ENCODE measurements around the gene BSDC1. TPM values are rescaled to one million over a fixed set of nuclear protein-coding genes. Genes with fewer than 3 reads are reported as not detected.

The BSDC1 gene
- total and polyA plus RNA-seq, 2 of the 13 experiments (the other 11 are each of a cell fraction or from before 2014, with no cell fraction given): 40.3 to 64.2 TPM

DNA sequence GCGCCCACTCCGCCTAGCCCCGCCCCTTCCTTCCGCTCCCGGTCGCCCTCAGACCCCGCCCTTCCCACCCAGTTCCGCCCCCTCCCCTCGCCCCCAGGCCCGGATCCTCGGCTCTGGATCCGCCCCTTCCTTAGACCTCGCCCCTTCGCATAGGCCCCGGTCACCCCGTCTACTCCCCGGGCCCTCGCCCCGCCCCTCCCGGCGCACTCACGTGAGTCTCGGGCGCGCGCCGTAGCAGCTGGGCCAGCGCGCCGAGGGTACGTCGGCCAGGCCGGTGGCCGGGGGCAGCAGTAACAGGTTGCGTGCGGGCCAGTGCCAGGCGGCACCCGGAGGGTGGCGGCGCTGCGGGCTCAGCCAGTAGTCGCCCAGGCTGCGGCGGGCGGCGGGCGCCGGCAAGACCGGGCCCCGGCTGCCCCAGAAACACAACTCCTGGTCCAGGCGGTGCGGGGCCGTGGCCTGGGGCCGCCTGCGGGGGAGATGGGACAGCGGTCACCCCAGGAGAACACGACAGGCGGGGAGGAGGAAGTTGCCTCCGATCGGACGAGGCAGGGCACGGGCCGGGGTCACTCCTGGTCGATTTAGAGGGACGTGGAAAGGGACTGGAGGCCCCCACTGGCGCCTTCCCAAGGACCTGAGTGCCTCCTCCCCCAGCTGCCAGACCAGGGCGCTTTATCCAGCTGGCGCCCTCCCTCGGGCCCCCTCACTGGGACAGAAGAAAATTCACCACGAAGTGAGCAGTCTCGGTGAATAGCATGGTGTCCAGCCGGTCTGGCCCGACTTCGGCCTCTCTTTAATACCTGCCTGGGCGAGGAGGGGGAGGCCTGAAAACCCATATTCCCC is 42.6 kb downstream of the BSDC1 start (continued):
- TF ChIP-seq NR1H2 (CRISPR knock-in tag; IDR thresholded peaks at IDR 0.05; ENCODE audit: borderline replicate concordance, low read depth): no peak
- TF ChIP-seq ZNF484 (CRISPR knock-in tag; IDR thresholded peaks at IDR 0.05; ENCODE audit: borderline replicate concordance, low read depth): no peak
- TF ChIP-seq ZNF598 (CRISPR knock-in tag; IDR thresholded peaks at IDR 0.05; ENCODE audit: borderline replicate concordance): no peak
- no peak for TF ChIP-seq FOXP4 (CRISPR knock-in tag; IDR thresholded peaks at IDR 0.05)
- no peak for TF ChIP-seq HDAC6 (IDR thresholded peaks at IDR 0.05; ENCODE audit: low read depth, low read length)
- TF ChIP-seq POLR2AphosphoS5 (IDR thresholded peaks at IDR 0.05; ENCODE audit: low read depth, low read length): peak; percentile 72
- TF ChIP-seq GZF1 (CRISPR knock-in tag; IDR thresholded peaks at IDR 0.05): no peak
- no peak for TF ChIP-seq IRF1 (CRISPR knock-in tag; IDR thresholded peaks at IDR 0.05; ENCODE audit: low read depth)
- TF ChIP-seq HNRNPK (IDR thresholded peaks at IDR 0.05; ENCODE audit: low read depth, low read length, poor library complexity, severe bottlenecking): peak; percentile 83
- no peak for TF ChIP-seq HOXA9 (CRISPR knock-in tag; IDR thresholded peaks at IDR 0.05; ENCODE audit: borderline replicate concordance)
- peak; percentile 3; the same call in 1 of the 2 replicates for TF ChIP-seq ATF2 (CRISPR knock-in tag; IDR thresholded peaks at IDR 0.05)
- no peak; the same call in 1 of the 2 replicates for TF ChIP-seq TEAD2 (CRISPR knock-in tag; IDR thresholded peaks at IDR 0.05)
- TF ChIP-seq IRF9 (CRISPR knock-in tag; IDR thresholded peaks at IDR 0.05; ENCODE audit: borderline replicate concordance): peak; percentile 16; the same call in 1 of the 2 replicates
- TF ChIP-seq SMAD1 (CRISPR knock-in tag; IDR thresholded peaks at IDR 0.05; ENCODE audit: borderline replicate concordance, low read depth): peak; percentile 88
- TF ChIP-seq, protein P1, sequence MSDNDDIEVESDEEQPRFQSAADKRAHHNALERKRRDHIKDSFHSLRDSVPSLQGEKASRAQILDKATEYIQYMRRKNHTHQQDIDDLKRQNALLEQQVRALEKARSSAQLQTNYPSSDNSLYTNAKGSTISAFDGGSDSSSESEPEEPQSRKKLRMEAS (IDR thresholded peaks at IDR 0.05): peak; percentile 44; the same call in 1 of the 2 replicates
- no peak for TF ChIP-seq CHCHD3 (CRISPR knock-in tag; IDR thresholded peaks at IDR 0.05)
- TF ChIP-seq CHD2 (IDR thresholded peaks at IDR 0.05; ENCODE audit: low read depth, low read length): no peak
- TF ChIP-seq ZNF234 (CRISPR knock-in tag; conservative IDR thresholded peaks at IDR 0.05): no peak
- 0 out of 2 replicates have a peak, but pooled peaks have one; percentile 0 for TF ChIP-seq POGZ (CRISPR knock-in tag; IDR thresholded peaks at IDR 0.05)
- TF ChIP-seq ZNF770 (CRISPR knock-in tag; IDR thresholded peaks at IDR 0.05): no peak
- no peak for TF ChIP-seq ZSCAN12 (CRISPR knock-in tag; IDR thresholded peaks at IDR 0.05)

Data from HepG2 (cell line).